HEK293 (cell line): ENCODE data around the gene MRPS22.

Experiments used
- CTCF ChIA-PET: fragments of 350-600 bp; formaldehyde crosslinking; extraction: SDS; loops from one replicate; lab custom pipeline; 2021; ENCODE audit warnings: antibody characterized with exemption; lab: Yijun Ruan, JAX
- POLR2A ChIA-PET: fragments of 300-600 bp; formaldehyde crosslinking; extraction: SDS; loops from one replicate; lab custom pipeline; 2020; ENCODE audit warnings: antibody characterized with exemption, inconsistent platforms; lab: Yijun Ruan, JAX
- H3K27ac ChIP-seq: fragments of 200-500 bp; sonication (Bioruptor generic); 2 replicates; pipeline ENCODE4 v1.5.1; 2014; ENCODE audit warnings: low read depth, low read length, control low read depth, inconsistent platforms; ENCODE audit errors: extremely low read depth
- H3K36me3 ChIP-seq, 2 experiments: fragments of 200-500 bp in 1 of 2; sonication (Bioruptor generic) in 1 of 2; 1 replicate in 1 of 2; 2 replicates in 1 of 2; pipeline ENCODE4 v1.5.1; 2014 to 2017; ENCODE audit warnings: inconsistent platforms in 2 of 2, low read length in 2 of 2; ENCODE audit not compliant: control insufficient read depth in 2 of 2, insufficient read depth in 1 of 2
- H3K4me1 ChIP-seq: fragments of 200-500 bp; sonication (Bioruptor generic); 2 replicates; pipeline ENCODE4 v1.5.1; 2014; ENCODE audit warnings: mild to moderate bottlenecking, low read length, inconsistent platforms; ENCODE audit not compliant: control insufficient read depth, insufficient read depth
- H3K4me3 ChIP-seq: 2 replicates; pipeline ENCODE4 v1.5.1; 2011; ENCODE audit warnings: low read depth, mild to moderate bottlenecking, control low read depth, low read length, moderate library complexity
- H3K9me3 ChIP-seq: fragments of 200-500 bp; sonication (Bioruptor generic); 2 replicates; pipeline ENCODE4 v1.5.1; 2014; ENCODE audit warnings: low read depth, low read length, inconsistent platforms; ENCODE audit not compliant: control insufficient read depth, insufficient read depth
- EGR2 ChIP-seq: fragments of 450-650 bp; formaldehyde crosslinking; IDR thresholded peaks from 2 replicates; pipeline ENCODE4 v1.5.1; 2016; ENCODE audit warnings: low read depth, missing biosample characterization, missing genetic modification characterization
- KLF7 ChIP-seq: fragments of 450-650 bp; formaldehyde crosslinking; IDR thresholded peaks from 2 replicates; pipeline ENCODE4 v1.5.1; 2016; ENCODE audit warnings: missing biosample characterization, missing genetic modification characterization, borderline replicate concordance
- KLF8 ChIP-seq: fragments of 450-650 bp; formaldehyde crosslinking; IDR thresholded peaks from 2 replicates; pipeline ENCODE4 v1.5.1; 2016; ENCODE audit warnings: missing biosample characterization, missing genetic modification characterization
- PRDM4 ChIP-seq: fragments of 450-650 bp; formaldehyde crosslinking; IDR thresholded peaks from 2 replicates; pipeline ENCODE4 v1.5.1; 2017; ENCODE audit warnings: missing biosample characterization, missing genetic modification characterization
- REPIN1 ChIP-seq: fragments of 450-650 bp; formaldehyde crosslinking; IDR thresholded peaks from 2 replicates; pipeline ENCODE4 v1.5.1; 2017; ENCODE audit warnings: missing biosample characterization, missing genetic modification characterization, low read depth
- YY1 ChIP-seq: fragments of 450-650 bp; formaldehyde crosslinking; IDR thresholded peaks from 2 replicates; pipeline ENCODE4 v1.5.1; 2018; ENCODE audit warnings: missing biosample characterization, missing genetic modification characterization
- YY2 ChIP-seq: fragments of 450-650 bp; formaldehyde crosslinking; IDR thresholded peaks from 2 replicates; pipeline ENCODE4 v1.5.1; 2016; ENCODE audit warnings: missing biosample characterization, missing genetic modification characterization
- ZBTB20 ChIP-seq: fragments of 450-650 bp; formaldehyde crosslinking; IDR thresholded peaks from 2 replicates; pipeline ENCODE4 v1.5.1; 2016; ENCODE audit warnings: missing biosample characterization, missing genetic modification characterization
- ZBTB49 ChIP-seq: fragments of 450-650 bp; formaldehyde crosslinking; IDR thresholded peaks from 2 replicates; pipeline ENCODE4 v1.5.1; 2016; ENCODE audit warnings: missing biosample characterization, missing genetic modification characterization, low read depth
- ZNF223 ChIP-seq: fragments of 450-650 bp; formaldehyde crosslinking; IDR thresholded peaks from 2 replicates; pipeline ENCODE4 v1.5.1; 2016; ENCODE audit warnings: missing biosample characterization, missing genetic modification characterization
- ZNF292 ChIP-seq: fragments of 450-650 bp; formaldehyde crosslinking; IDR thresholded peaks from 2 replicates; pipeline ENCODE4 v1.5.1; 2016; ENCODE audit warnings: low read depth, missing biosample characterization, missing genetic modification characterization, borderline replicate concordance
- ZNF341 ChIP-seq: fragments of 450-650 bp; formaldehyde crosslinking; IDR thresholded peaks from 2 replicates; pipeline ENCODE4; 2016; ENCODE audit warnings: low read depth, missing biosample characterization, missing genetic modification characterization
- ZNF362 ChIP-seq: fragments of 450-650 bp; formaldehyde crosslinking; IDR thresholded peaks from 2 replicates; pipeline ENCODE4 v1.5.1; 2016; ENCODE audit warnings: missing biosample characterization, missing genetic modification characterization
- ZNF394 ChIP-seq: fragments of 450-650 bp; formaldehyde crosslinking; IDR thresholded peaks from 2 replicates; pipeline ENCODE4 v1.5.1; 2016; ENCODE audit warnings: missing biosample characterization, missing genetic modification characterization, mild to moderate bottlenecking, moderate library complexity, borderline replicate concordance
- ZNF404 ChIP-seq: fragments of 450-650 bp; formaldehyde crosslinking; IDR thresholded peaks from 2 replicates; pipeline ENCODE4 v1.5.1; 2017; ENCODE audit warnings: missing biosample characterization, missing genetic modification characterization
- ZNF416 ChIP-seq: fragments of 450-650 bp; formaldehyde crosslinking; IDR thresholded peaks from 2 replicates; pipeline ENCODE4 v1.5.1; 2016; ENCODE audit warnings: missing biosample characterization, missing genetic modification characterization
- ZNF423 ChIP-seq: fragments of 450-650 bp; formaldehyde crosslinking; IDR thresholded peaks from 2 replicates; pipeline ENCODE4 v1.5.1; 2016; ENCODE audit warnings: missing biosample characterization, missing genetic modification characterization
- ZNF473 ChIP-seq: fragments of 450-650 bp; formaldehyde crosslinking; IDR thresholded peaks from 2 replicates; pipeline ENCODE4 v1.5.1; 2017; ENCODE audit warnings: missing biosample characterization, missing genetic modification characterization
- ZNF544 ChIP-seq: fragments of 450-650 bp; formaldehyde crosslinking; IDR thresholded peaks from 2 replicates; pipeline ENCODE4 v1.5.0; 2017; ENCODE audit warnings: missing biosample characterization, missing genetic modification characterization
- ZNF571 ChIP-seq: fragments of 450-650 bp; formaldehyde crosslinking; IDR thresholded peaks from 2 replicates; pipeline ENCODE4 v1.5.0; 2017; ENCODE audit warnings: missing biosample characterization, missing genetic modification characterization
- ZNF791 ChIP-seq: fragments of 450-650 bp; formaldehyde crosslinking; IDR thresholded peaks from 2 replicates; pipeline ENCODE4 v1.5.1; 2016; ENCODE audit warnings: missing biosample characterization, missing genetic modification characterization
- ZSCAN23 ChIP-seq: fragments of 450-650 bp; formaldehyde crosslinking; IDR thresholded peaks from 2 replicates; pipeline ENCODE4 v1.5.1; 2016; ENCODE audit warnings: missing biosample characterization, missing genetic modification characterization

Gene MRPS22

GRCh38 chr3:139312959-139313358, 30.9 kb upstream of the MRPS22 start (continued):
- TF ChIP-seq KLF7 (tag by site-specific recombination), result no peak

- ChIA-PET POLR2A (no interaction called here), CTCF (no interaction called here)
- Histone ChIP-seq H3K4me1 (no peaks in the 10 kb centered on the region), H3K36me3 (no peaks in the 10 kb centered on the region), H3K4me3 (no peak overlapping the region), H3K27ac (no peak overlapping the region), H3K9me3 (no peaks in the 10 kb centered on the region)
- TF ChIP-seq REPIN1 (no peak), ZNF571 (no peak), ZBTB49 (tag by site-specific recombination) (no peak), ZNF223 (tag by site-specific recombination) (no peak), KLF8 (tag by site-specific recombination) (no peak), YY1 (tag by site-specific recombination) (no peak), ZNF404 (tag by site-specific recombination) (no peak), ZNF423 (tag by site-specific recombination) (no peak), PRDM4 (tag by site-specific recombination) (no peak), ZNF544 (no peak), ZNF362 (no peak), YY2 (tag by site-specific recombination) (no peak), ZSCAN23 (no peak), EGR2 (tag by site-specific recombination) (no peak), ZNF791 (no peak), ZNF394 (tag by site-specific recombination) (no peak)
Observed at GRCh38 chr3:139313921-139314320, 29.9 kb upstream of the MRPS22 start.

- ChIA-PET CTCF (interaction anchor here (0.7 to 1.6 kb wide), 4 partner anchors 18 to 394 kb away, joined by 3 to 4 read pairs (median 3); no protein-coding TSS in a partner anchor), POLR2A (no interaction called here)
- no peak for TF ChIP-seq ZBTB20 (tag by site-specific recombination)
- no peak for TF ChIP-seq ZNF341
- TF ChIP-seq ZNF292 (tag by site-specific recombination), result no peak
- TF ChIP-seq ZNF473 (tag by site-specific recombination), result no peak
- TF ChIP-seq ZNF416 (tag by site-specific recombination), result no peak
Observed at GRCh38 chr3:139317215-139317614, 26.6 kb upstream of the MRPS22 start.

More at GRCh38 chr3:139317215-139317614, 26.6 kb upstream of the MRPS22 start:
- H3K36me3 ChIP-seq, result no peaks in the 10 kb centered on the region
- H3K4me1 ChIP-seq, result no peaks in the 10 kb centered on the region
- H3K27ac ChIP-seq, result no peak overlapping the region
- H3K9me3 ChIP-seq, result no peaks in the 10 kb centered on the region
- H3K4me3 ChIP-seq, result no peak overlapping the region
